GM19468 (cell line): ENCODE results near the gene KIAA1210.

Experiments used
- ATAC-seq: cut with Tn5 transposase; IDR thresholded peaks from one replicate; pipeline ENCODE4 v1.9.1; 2021; ENCODE audit warnings: mild to moderate bottlenecking, moderate library complexity, moderate number of reproducible peaks; ENCODE audit not compliant: unreplicated experiment; ENCODE audit errors: extremely low read depth

The KIAA1210 gene

DNA sequence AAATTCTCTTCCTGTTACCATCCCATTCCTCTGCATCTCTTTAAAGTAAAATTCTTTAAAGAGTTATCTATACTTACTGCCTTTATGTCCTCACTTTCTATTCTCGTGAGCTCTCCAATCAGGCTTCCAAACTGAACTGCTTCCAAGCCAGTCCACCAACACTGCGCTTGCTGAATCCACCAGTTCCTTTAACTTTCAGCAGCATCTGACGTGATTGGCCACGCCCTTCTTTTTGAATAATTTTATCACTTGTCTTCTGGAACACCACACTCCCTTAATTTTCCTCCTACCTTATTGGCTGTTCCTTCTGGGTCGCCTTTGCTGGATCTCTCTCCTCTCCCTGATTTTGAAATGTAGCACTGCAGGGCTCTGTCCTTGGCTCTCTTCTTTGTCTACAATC, at the start of gene KIAA1210:
Gene KIAA1210, minus strand, starts transcription at position 163 of the 400 bp plus-strand sequence. CDS start 4,170 bp downstream, outside the sequence.
- no peak for ATAC-seq

DNA sequence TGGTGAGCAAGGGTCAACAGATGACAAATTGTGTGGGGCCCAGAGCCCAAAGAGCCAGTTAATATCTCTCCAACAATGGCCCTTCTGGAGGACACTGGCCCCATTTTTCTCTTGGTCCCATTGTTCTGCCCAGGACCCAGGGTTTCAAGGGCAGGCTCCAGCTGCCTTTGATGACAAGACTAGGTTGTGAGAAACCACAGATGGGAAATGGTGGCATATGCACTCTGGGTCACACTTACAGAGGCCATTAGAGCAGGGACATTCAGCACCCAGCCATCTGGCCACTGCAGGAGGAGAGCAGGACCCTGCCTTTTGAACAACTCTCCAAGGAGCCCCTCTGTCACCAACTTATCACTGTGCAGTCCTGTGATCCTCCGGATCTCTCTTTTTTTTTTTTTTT, 49.7 kb upstream of the KIAA1210 start:
- no peak for ATAC-seq

DNA sequence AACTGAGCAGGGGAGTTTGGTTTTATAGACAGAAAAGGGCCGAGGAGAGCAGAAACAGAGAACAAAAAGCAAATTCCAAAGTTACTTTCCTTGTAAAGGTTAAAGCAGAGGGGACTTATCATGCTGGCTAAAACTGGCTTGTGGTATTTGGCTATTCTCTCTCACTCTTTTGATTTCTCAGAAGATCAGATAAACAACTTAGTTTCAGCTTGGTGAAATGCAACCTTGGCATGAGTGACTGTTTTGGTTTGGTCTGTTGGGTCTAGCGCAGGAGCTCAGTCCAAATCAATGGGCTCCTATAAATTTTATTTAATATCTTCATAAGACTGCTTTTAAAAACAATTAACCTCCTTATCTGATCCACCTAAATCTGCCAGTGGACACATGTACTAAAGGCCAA, 47.3 kb upstream of the KIAA1210 start:
- ATAC-seq = no peak

DNA sequence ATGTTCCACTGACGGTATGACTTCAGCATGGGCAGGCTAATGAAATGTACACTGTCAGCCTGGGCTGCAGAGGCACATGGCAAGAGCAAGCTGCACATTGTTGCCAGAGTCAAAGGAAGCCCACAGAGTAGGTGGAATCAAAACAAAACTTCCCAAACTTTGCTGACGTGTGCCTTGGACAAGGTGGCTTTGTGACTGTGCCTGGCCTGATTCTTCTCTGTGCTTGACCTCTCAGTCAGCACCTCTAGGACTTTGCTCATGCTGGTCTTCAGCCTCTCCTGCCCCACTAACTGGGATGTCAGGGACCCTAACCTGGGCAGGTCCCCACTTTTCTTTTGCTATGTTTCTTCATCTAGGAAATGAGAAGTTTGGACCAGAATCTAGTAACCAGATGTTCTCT, 40.5 kb upstream of the KIAA1210 start:
- ATAC-seq = no peak

DNA sequence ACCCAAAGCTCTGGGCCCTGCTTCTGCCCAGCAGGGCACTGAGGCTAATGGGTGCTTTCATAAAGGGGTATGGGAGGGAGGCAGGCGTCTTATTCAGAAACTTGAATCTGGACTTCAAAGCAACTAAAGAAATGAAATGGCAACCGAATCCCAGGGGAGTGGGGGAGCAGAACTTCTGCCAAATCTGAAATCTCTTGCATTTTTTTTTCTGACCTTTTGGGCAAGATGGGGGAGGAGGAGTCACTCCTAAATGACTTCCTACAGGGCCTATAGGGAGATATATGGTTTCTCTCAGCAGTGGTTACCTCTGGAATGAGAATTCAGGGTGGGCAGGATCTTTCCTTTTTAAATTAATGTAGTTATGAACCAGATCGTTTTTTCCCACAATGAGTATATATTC, 30.6 kb upstream of the KIAA1210 start:
- ATAC-seq = no peak

DNA sequence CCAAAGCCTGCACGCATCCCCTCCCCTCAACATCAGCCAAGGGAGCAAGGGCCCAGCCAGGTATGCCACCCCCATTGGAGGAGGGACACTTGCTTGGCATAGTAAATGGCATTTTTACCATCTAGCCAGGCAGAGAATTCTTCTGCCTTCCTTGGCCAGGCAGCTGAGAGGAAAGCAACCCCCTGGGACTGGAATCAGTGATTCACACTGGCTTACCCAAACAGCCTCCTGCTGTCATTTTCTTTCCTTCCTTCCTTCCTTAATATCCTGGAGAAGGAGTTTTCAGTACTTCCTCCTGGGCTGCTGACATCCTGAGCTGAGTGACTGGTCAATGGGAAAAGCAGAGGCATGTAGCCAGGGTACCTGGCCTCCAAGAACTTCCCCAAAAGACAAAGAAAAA, 28.6 kb upstream of the KIAA1210 start:
- no peak for ATAC-seq

DNA sequence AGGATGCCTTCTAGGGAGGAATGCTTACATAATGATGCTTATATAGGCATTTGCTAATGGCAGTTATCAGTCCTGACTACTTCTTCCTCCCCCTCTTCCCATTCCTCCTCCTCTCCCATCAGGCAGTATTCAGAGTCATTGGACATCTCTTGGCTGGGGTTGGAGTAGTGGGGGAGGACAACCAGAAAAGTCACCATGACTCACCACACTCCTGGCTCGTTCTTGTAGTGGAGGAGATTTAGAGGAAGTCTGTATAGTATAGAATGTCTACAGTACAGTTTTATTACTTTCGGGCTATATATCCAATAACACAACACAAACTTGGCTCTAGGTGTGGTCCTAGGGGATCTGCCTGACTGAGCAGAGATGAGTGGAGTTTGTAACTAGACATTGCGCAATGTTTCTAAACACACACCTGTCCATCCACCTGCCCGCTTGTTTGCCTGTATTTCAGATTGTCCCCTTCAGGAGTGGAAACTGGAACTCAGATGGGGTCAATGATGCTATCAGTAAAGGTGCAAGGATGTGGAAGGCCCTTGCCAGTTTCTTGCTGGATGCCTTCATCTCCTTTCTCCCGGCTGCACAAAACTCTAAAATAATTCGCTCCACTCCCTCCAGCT, 27.9 kb upstream of the KIAA1210 start:
- no peak for ATAC-seq

DNA sequence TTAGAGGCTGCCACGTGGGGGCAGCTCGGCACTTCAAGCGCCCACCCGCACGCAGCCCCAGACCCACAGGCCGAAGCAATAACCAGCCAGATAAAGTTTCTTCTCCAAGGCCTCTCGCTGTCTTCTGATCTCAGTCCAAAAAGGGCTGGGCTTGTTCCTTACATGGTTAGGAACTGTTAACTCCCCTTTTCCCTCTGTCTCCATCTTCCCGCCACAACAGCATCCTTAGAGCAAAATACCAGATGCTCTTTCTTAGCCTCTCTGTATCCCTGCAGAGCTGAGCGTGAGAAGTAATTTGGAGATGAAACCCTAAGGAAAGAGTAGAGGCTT, 23.4 kb upstream of the KIAA1210 start:
- no peak for ATAC-seq

DNA sequence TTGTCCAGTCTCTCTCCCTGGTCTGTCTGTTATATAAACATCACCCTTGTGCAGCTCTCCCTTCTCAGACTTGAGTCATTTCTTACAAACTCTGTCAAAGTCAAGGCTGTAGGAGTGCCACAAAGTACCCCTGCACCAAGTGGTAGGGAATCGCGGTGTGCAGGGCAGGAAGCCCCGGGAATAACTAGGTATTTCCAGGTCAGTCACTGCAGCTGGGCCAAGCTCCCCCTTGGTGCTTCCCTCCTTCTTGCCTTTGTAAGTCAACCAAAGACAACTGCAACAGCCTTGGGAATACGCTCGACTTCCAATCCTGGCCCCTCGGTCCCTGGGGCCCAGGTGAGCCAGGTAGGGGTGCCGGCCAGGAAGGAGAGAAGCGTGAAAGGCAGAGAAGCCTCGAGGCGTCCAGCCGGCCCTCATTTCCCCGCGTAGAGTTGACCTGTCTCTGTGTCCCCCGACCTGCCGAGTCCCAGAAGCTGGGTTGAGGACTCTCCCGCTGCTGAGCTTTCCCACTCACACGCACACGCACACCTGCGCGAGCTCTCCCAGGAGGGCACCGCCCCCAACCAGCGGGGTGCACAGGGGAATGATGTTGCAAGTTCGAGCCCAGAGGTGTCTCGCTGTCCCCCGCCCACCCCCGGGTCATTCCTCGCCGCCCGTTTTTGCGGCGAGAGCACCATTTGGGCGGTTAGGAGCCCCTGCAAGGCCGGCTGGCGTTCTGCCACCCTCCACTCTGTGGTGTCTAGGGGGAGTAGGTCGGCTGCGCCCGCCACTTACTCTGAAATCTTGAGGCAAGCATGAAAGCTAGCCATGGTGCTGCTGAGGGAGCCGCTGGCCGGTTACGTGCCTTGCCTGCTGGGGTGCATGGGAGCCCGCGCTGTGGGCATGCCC, 22.8 kb upstream of the KIAA1210 start:
- ATAC-seq = no peak

DNA sequence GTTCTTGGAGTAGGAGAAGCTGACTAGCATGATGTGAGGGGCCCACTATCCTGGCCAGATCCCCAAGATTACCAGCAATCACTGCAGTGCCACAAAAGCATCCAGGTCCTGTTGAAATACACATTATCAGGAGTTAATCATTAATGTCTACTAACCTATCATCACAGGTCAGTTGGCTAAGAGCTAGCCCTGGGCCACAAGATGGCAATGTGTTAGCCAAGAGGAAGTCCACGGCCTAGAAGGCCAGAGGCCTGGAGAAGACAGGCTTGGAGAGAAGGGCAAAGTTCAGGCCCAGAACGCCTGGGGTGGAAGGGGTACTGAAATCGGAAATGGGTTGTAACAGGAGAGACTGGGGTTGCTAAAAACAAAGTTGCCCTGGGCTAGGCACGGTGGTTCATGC, 19.9 kb upstream of the KIAA1210 start:
- ATAC-seq = no peak

DNA sequence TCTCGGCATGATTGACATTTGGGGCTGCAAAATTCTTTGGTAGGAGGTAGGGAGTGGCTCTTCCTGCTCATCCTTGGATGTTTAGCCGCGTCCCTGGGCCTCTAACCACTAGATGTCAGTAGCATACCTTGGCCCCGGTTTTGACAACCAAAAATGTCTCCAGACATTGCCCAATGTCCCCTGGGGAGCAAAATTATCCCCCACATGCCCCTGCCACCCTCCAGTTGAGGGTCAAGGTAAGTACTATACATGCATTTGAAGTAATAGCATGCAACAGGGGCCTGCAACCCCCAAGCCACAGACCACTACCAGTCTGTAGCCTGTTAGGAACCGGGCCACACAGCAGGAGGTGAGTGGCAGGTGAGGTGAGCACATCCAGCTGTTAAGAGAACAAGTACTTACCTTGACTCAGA, 17.6 kb upstream of the KIAA1210 start:
- no peak for ATAC-seq

DNA sequence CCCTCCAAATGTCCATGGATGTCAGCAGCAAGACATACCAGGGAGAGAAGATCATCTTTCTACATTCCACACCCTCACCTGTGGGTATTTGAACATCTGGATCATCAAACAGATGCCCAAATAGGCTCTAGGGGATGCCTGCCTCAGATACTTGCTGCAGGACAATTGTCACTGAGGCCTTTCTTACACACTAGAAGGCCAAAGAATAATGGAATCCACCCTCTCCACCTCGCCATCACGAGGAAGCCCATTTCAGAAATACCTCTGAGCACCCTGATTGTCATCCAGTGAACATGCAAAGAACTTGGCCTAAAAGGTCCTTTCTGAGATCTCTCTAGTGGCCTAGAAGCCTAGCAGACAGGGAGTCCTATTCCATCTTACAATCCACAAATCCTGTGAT, 6.9 kb upstream of the KIAA1210 start:
- no peak for ATAC-seq

DNA sequence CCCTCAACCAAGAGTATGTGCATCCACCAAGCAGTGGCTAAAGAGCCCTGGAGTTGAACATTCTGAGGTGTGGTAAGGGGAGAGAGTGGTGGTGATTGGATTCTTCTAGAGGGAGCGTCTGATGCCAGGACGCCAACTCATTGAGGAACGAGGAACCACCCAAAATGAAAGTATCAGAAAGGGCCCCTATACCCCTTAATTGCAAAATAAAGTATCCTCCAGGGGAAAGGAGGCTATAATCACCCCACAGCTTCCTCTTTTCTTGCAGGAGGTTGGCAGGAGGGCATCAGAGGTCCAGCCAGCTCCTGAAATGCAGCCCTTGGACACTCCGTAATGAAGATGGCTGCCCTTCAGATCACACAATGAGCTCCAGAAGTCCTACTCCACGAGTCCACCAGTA, 5.3 kb upstream of the KIAA1210 start:
- no peak for ATAC-seq

DNA sequence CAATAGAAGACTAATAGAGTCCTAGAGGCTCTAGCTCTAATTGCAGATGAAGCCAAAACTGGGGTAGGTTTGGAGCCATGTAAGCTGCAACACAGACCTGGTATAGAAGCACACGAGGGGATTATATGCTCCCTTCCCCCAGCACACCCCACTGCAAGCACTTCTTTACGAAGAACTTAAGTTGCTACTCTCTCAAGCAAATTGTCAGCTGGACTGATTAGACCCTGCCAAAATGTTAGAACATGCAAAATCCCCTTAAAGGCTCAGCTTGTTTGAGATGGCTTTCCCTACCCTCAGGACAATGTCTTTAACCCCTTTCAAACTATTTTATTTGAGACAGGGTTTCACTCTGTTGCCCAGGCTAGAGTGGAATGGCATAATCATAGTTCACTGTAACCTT, 4.7 kb upstream of the KIAA1210 start:
- ATAC-seq = no peak

DNA sequence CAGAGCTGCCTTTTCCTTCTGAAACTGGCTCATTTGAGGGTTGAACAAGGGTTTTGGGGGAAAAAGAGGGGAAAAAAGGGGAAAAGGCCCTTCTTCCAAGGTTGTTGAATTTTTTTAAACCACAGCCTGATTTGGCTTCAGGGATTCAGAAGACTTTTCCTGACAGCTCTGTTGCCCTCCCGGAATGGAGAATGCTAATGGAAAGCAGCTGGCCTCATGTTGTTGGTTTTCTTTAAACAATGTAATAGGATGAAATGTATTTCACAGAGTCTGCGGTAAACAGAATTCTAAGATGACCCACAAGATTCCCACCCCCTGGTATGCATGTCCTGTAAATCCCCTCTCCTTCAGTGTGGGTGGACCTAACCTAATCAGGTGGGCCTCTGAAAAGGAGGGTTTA, 3.3 kb upstream of the KIAA1210 start:
- ATAC-seq = no peak

DNA sequence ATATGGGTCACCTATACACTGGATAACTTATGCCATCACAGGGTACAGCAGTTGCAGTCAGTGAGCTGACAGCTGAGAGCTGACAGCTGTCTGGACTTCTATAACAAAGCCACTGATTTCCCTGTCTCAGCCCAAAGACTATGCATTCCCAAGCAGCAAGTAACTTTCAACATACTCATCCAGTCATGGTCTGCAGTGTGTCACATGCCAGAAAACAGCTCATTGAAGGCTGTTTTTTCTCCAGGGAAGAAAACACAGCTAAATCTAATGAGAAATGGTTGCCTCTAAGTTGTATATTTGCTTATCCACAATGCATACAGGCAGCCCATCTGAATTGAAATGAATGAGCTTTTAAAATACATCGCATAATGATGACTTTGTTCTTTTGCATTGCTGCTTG, 6.3 kb downstream of the KIAA1210 start:
- no peak for ATAC-seq

DNA sequence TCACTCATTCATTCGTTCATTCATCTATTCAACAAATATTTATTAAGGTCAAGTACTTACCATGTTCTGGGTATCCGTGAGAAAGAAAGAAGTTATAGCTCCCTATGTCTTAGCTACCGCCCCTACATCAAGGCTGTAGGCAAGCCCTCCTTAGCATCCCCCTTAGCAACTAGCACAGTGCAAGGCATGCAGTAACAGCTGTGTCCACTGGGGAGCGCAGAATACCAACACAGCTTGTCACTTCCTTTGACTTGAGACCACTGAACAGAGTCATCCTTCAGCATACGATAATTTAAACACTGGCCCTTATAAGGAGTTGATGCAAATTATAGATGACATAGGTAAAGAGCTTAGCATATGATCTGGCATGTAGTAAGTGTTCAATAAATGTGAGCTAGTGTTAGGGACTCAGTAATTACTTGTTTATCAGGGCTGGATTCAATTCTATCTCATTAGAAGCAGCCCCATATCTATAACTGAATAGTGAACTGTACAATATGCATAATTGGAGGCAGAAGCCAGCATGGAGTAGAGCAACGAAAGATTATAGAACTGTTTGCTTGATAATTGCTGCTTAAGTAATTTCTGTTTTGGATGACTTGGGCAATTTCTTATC, 8.7 kb downstream of the KIAA1210 start:
- ATAC-seq = peak; percentile 63

DNA sequence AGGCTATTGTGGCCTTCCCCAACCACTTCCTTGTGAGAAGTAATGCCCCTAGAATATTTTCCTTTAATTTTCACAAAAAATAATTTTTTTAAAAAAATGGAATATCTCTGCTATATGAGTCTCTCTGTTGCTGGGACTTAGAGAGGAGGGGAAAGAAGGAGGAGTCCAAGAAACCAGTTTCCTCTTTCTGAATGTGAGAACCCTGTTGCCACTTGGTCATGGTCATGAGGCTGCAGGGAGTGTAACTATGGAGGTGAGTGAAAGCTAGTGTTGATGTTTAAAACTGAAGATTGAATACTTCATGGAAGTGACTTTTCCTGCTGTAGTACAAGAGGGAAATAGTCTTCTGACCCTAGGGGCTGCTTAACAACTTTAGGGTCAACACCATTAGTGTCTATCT, 20.4 kb downstream of the KIAA1210 start:
- no peak for ATAC-seq

DNA sequence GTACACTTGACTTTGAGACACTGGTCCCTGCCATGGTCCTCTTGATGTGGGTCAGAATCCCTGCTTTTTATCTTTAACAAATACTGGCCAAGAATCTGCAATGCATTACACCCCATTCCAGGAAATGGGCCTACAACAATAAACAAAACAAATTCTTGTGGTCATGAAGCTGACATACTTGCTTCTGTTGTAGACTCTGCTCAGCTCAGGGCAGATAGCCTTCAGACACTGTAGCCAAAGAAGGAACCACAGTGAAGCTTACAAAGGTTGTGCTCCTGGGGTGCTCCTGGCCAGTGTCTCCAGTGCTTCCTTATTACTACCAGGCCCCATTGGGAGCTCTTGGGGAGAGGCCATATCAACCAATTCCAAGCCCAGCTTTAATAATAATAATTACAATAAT, 21.8 kb downstream of the KIAA1210 start:
- ATAC-seq = no peak

DNA sequence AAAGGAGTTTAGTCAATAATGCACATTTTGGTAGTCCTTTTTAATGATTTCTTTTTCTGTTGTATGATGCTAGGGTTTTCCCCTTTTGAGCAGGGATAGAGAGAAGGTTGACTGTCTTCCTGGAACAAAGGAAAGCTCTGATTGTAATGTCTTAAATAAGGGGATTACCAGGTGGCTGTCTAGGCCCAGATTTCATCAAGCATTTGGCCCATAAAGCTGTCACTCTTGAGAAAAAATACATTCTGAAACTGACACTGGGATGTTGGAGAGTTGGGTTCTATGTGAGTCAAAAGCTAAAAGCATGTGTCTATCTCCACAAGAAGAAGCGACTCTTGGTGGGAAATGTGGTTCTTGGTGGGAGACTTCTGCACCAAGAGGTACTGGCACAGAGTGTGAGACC, 26.4 kb downstream of the KIAA1210 start:
- ATAC-seq = no peak

DNA sequence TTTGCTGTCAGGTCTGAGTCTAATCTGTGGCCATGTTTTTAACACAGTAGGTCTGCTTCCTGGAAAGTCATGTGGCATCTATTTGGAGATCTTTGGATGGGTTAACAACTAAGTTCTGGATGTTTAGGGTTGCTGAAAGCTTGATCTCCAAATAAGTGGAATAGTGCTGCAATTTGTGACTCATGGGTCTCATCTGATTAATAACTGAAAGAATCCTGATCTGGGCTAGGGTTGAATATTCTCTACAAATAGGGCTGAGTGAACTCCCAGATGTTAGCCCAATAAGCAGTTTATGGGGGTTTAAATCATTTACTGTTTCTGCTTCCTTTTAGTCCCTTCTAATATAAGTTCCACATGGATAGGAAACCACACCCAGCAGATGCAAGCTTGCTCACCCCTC, 31.7 kb downstream of the KIAA1210 start:
- ATAC-seq = no peak

DNA sequence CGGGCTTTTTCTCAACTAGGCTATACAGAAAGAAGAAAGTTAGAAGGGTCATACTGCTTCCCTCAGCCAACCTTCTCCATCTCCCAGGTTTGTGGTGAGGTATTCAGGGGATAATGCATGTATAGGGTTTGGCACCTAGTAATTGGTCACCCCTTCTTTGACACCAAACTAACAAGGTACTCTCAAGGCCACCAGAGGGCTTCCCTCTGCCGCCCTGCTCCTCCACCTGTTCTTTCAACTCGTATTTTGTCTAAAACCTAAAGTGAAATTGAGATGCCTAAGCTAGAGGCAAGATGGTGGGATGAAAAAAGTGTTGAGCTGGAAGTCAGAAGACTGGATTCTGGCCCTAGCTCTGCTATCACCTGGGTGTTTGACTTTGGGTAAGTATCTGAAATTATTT, 32.8 kb downstream of the KIAA1210 start:
- ATAC-seq = no peak
